GM12874 (cell line): ENCODE data around the gene PLEKHS1.

Experiments
- TF ChIP-seq, protein P1 (sequence below): IDR thresholded peaks from 2 replicates; pipeline ENCODE4 v1.5.1; 2011; ENCODE audit warnings: low read depth, mild to moderate bottlenecking, control low read depth, low read length, moderate library complexity; ENCODE audit not compliant: insufficient read depth

The PLEKHS1 gene

DNA sequence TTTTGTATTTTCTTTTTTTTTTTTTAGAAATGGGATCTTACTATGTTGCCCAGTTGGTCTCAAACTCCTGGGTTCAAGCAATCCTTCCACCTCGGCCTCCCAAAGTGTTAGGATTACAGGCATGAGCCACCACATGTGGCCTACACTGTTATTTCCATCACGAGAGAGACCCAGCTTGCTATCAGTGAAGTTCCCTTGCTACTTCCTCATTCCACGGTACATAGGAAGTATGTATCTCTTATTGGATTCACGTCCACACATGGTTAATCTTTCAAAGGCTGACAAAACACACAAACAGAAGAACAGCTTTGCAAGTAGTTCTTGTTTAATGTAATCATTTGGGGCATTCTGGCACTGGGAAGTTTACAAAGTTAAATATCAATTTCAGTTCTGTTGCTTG is 51.5 kb downstream of the PLEKHS1 start:
- TF ChIP-seq, protein P1, sequence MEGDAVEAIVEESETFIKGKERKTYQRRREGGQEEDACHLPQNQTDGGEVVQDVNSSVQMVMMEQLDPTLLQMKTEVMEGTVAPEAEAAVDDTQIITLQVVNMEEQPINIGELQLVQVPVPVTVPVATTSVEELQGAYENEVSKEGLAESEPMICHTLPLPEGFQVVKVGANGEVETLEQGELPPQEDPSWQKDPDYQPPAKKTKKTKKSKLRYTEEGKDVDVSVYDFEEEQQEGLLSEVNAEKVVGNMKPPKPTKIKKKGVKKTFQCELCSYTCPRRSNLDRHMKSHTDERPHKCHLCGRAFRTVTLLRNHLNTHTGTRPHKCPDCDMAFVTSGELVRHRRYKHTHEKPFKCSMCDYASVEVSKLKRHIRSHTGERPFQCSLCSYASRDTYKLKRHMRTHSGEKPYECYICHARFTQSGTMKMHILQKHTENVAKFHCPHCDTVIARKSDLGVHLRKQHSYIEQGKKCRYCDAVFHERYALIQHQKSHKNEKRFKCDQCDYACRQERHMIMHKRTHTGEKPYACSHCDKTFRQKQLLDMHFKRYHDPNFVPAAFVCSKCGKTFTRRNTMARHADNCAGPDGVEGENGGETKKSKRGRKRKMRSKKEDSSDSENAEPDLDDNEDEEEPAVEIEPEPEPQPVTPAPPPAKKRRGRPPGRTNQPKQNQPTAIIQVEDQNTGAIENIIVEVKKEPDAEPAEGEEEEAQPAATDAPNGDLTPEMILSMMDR: no peak

DNA sequence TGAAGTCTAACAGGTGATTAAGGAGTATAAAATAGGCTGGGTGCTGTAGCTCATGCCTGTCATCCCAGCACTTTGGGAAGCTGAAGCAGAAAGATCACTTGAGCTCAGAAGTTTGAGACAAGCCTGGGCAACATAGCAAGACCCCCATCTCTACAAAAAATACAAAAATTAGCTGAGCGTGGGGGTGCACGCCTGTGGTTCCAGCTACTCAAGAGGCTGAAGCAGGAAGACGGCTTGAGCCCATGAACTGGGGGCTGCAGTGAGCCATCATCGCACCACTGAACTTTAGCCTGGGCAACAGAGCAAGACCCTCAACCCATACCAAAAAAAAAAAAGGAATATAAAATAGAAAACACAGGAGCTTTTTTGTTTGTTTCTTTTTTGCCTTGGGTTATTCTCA is 55.0 kb downstream of the PLEKHS1 start:
- TF ChIP-seq, protein P1: no peak

DNA sequence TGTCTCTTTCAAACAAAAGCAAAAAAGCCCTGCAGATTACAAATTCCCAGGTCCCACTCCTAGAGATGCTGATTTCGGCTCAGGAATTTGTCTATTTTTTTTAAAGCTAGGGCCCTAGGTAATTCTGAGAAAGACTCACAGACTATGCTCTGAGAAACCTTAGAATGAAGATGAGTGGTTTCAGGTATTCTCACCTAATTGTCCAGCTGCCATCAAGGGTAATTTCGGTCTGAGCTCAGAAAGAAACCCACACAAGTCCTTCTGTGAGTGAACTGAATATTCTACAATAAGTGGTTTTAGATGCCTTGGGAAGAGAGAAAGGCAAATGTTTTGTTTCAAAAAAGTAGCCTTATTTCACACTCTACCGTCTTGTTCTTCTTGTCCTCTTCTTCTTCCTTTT is 56.7 kb downstream of the PLEKHS1 start:
- TF ChIP-seq, protein P1: no peak

DNA sequence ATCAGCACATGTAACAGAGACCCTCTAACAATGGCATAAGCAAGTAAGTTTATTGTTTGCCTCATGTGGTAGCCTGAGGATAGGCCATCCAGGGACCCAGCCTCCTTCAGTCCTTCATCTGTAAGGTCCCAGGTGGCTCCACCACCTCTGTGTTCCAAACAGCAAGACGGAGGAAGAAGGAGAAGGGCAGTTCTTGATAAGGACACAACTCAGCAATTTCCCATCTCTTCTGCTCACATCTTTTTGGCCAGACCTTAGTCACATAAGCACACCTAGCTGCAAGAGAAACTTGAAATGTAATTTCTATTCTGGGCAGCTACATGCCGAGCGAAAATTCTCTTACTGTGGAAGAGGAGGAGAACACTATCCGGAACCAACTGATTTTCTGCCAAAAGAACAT is 68.5 kb downstream of the PLEKHS1 start:
- TF ChIP-seq, protein P1: no peak

DNA sequence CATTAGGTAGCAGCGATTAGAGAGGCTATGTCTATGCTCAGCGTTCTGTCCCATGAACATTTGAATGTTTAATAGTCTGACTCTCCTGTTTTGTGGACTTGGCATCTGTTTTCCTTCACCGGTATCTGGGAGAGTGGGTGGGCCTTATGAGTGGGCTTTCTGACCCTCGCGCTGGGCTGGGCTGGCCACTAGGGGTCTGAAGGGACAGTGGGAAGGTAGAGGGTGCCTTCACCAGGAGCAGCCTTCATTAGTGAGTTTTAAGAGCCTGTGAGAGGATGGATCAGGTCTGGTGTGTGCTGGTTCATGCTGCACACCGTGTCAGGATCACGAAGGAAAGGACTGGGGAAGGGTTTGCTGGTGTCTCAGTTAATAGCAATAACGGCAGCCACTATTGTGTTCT is 69.0 kb downstream of the PLEKHS1 start:
- TF ChIP-seq, protein P1: peak; percentile 27; the same call in 1 of the 2 replicates

DNA sequence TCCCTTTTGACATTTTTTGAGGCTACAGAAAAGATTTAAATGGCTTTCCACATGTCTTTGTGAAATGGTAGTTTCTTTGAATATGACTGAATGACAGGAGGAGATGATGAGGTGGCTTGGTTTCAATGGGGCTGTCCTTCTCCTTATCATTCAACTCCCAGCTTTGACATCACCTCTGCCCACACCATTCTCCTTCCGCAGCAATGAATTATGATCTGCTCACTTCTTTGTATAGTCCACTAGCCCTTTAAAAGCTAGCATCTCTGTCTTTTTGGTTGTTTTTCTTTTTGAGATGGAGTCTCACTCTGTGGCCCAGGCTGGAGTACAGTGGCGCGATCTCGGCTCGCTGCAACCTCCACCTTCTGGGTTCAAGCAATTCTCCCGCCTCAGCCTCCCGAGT is 70.7 kb downstream of the PLEKHS1 start:
- TF ChIP-seq, protein P1: no peak

DNA sequence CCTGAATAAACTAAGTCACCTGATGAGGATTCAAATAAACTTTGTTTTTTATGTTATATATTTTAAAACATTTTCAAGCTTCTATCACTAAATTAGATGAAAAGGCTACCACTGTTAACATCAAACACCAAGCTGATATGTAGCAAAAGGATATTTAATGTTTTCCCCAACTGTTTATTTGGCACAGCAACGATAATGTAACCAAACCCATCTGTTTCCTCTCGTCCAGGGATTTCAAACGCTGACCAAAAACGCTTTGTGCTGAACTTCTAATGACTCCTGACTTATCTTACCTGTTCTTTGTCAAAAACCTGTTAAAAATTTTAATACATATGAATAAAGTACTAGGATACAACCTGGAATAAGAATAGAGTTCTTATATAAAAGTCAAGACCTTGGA is 71.9 kb downstream of the PLEKHS1 start:
- TF ChIP-seq, protein P1: no peak

DNA sequence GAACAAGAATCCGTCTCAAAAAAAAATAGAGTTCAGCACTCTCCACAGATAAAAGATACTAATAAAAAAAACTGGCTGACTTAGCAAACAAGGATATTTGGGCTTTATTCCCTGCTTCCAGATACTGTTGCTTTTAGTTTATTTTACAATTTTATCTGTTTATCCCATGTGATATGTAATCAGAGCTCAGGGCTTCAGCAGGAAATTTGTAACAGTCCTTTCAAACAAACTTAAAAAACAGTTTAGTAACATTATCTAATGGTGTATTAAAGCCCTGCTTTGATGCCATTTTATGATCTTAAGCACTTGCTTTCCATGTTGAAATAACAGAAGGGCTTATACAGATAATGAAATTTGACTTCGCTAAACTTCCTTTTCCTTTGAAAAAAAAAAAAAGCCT is 74.3 kb downstream of the PLEKHS1 start:
- TF ChIP-seq, protein P1: no peak
